Stomach (tissue), 9 donors: ENCODE results near the gene APCDD1L. TPM values are rescaled to one million over a fixed set of nuclear protein-coding genes. Genes with fewer than 3 reads are reported as not detected.

Source experiments
- DNase-seq, 2 donors: peaks; one replicate each; pipeline versions ENCODE4 v3.0.0 to v3.0.0-alpha.2; 2013 to 2019
- H3K27ac ChIP-seq, 5 donors: fragments of 200-600 bp in 4 of 5; sonication (generic) in 4 of 5; one replicate each; pipeline ENCODE4 v1.5.1; 2013 to 2019; ENCODE audit warnings: mild to moderate bottlenecking in 1 of 5, moderate library complexity in 1 of 5
- H3K27me3 ChIP-seq, 3 donors: fragments of 200-600 bp; sonication (generic); one replicate each; pipeline ENCODE4 v1.5.1; 2017 to 2019; ENCODE audit warnings: mixed run types in 1 of 3
- H3K36me3 ChIP-seq, 4 donors: fragments of 200-600 bp; sonication (generic); 1 replicate in 3 of 4; 2 replicates in 1 of 4; pipeline ENCODE4 v1.5.1; 2016 to 2019
- H3K4me1 ChIP-seq, 4 donors: fragments of 200-600 bp; sonication (generic); one replicate each; pipeline ENCODE4 v1.5.1; 2016 to 2019
- H3K4me3 ChIP-seq, 4 donors: fragments of 200-600 bp; sonication (generic) in 3 of 4; one replicate each; pipeline ENCODE4 v1.5.1; 2016 to 2019; ENCODE audit warnings: mild to moderate bottlenecking in 1 of 4
- H3K9me3 ChIP-seq, 4 donors: fragments of 200-600 bp; sonication (generic); one replicate each; pipeline ENCODE4 v1.5.1; 2016 to 2019
- CTCF ChIP-seq, 7 experiments: fragments of 450-650 bp in 4 of 7; fragments of 200-600 bp in 3 of 7; sonication (generic) in 3 of 7; IDR thresholded peaks; one replicate each; pipeline ENCODE4 v1.5.1; 2016 to 2019; ENCODE audit warnings: antibody characterized with exemption in 7 of 7, control low read depth in 2 of 7, mild to moderate bottlenecking in 1 of 7
- EP300 ChIP-seq: sonication (generic); formaldehyde crosslinking; IDR thresholded peaks from one replicate; pipeline ENCODE4 v1.6.1; 2017; ENCODE audit warnings: antibody characterized with exemption
- POLR2A ChIP-seq, 4 donors: fragments of 450-650 bp; IDR thresholded peaks; one replicate each; pipeline ENCODE4 v1.6.1; 2016; ENCODE audit warnings: antibody characterized with exemption in 4 of 4, control low read depth in 2 of 4, mild to moderate bottlenecking in 1 of 4, moderate library complexity in 1 of 4
- POLR2AphosphoS5 ChIP-seq, 3 donors: sonication (generic); formaldehyde crosslinking; IDR thresholded peaks; one replicate each; pipeline ENCODE4 v1.6.1; 2016; ENCODE audit warnings: antibody characterized with exemption in 3 of 3
- WGBS, 5 donors: extraction: QIAGEN DNeasy Blood & Tissue Kit in 3 of 5; methylation state at CpG; one replicate each; pipeline versions ENCODE4 v1.1.5 to v1.1.7; 2013 to 2018; 5-methylcytosine and 5-hydroxymethylcytosine counted together
- intact Hi-C: fragments of 100-400 bp; cut with DNase I; formaldehyde crosslinking; loops from one replicate; pipeline ENCODE4 v1.15.1; 2023; ENCODE audit warnings: low total_unique reads
- polyA plus RNA-seq, 3 donors: library from polyadenylated mRNA; stranded (reverse); fragments of 200-250 nt; gene quantifications; one replicate each; pipeline ENCODE4 v1.2.3, GENCODE V29; 2013
- total RNA-seq, 5 donors: library from RNA; depleted of rRNA; stranded (reverse); fragments of >200 nt; gene quantifications; one replicate each; pipeline versions ENCODE4 v1.1.0 to v1.2.3, GENCODE V29; 2014 to 2016
- donor health status: healthy with polysubstance abuse.
- donor health status: Bipolar disorder and iron deficiency.
- donor health status: healthy.

Gene APCDD1L
- total and polyA plus RNA-seq, 8 donors, result 0.12 to 2.0 (median 0.85) TPM; not detected in 4

- H3K9me3 ChIP-seq, result peaks cover 0 to 8% (median 2%) of the 10 kb centered on the region in 4 donors
- intact Hi-C loops, result no loop called here
- DNase-seq, result no peak
- H3K27ac ChIP-seq, result no peak overlapping the region
- 89 to 92% (median 91%) methylated on average over 14 of the region's 14 CpGs for WGBS, 5 donors
- no peak overlapping the region for H3K4me3 ChIP-seq
- no peaks in the 10 kb centered on the region for H3K36me3 ChIP-seq
- TF ChIP-seq EP300, result no peak
- TF ChIP-seq POLR2A (IDR thresholded peaks at IDR 0.05), result no peak
- no peak for TF ChIP-seq CTCF (IDR thresholded peaks at IDR 0.05)
- TF ChIP-seq POLR2AphosphoS5 (IDR thresholded peaks at IDR 0.05), result no peak
- H3K27me3 ChIP-seq, result no peaks in the 10 kb centered on the region
- H3K4me1 ChIP-seq, result no peaks in the 10 kb centered on the region
Measured at GRCh38 chr20:58457083-58457695, 58.0 kb downstream of the APCDD1L start.

GRCh38 chr20:58454460-58454859 is 60.7 kb downstream of the APCDD1L start:
- H3K27me3 ChIP-seq, result no peaks in the 10 kb centered on the region
- intact Hi-C loops, result no loop called here
- TF ChIP-seq POLR2A (IDR thresholded peaks at IDR 0.05) (no peak), POLR2AphosphoS5 (IDR thresholded peaks at IDR 0.05) (no peak), EP300 (no peak), CTCF (IDR thresholded peaks at IDR 0.05) (no peak)
- peaks cover 0 to 8% (median 2%) of the 10 kb centered on the region in 4 donors for H3K9me3 ChIP-seq
- H3K4me3 ChIP-seq, result no peak overlapping the region
- H3K36me3 ChIP-seq, result peaks cover 0 to 15% (median 7%) of the 10 kb centered on the region in 4 donors
- DNase-seq, result no peak
- no peak overlapping the region for H3K27ac ChIP-seq
- H3K4me1 ChIP-seq, result no peaks in the 10 kb centered on the region

- TF ChIP-seq POLR2A (IDR thresholded peaks at IDR 0.05), result no peak
- no peak for TF ChIP-seq EP300
- no peak for TF ChIP-seq CTCF (IDR thresholded peaks at IDR 0.05)
- no peak for TF ChIP-seq POLR2AphosphoS5 (IDR thresholded peaks at IDR 0.05)
- DNase-seq, result no peak
- Histone ChIP-seq H3K9me3 (peaks cover 0 to 8% (median 2%) of the 10 kb centered on the region in 4 donors), H3K4me3 (no peak overlapping the region), H3K27ac (no peak overlapping the region), H3K4me1 (no peaks in the 10 kb centered on the region), H3K36me3 (peaks cover 0 to 21% (median 10%) of the 10 kb centered on the region in 4 donors), H3K27me3 (no peaks in the 10 kb centered on the region)
- intact Hi-C loops, result no loop called here
- 67 to 87% (median 77%) methylated on average over 5 of the region's 5 CpGs for WGBS, 5 donors
Measured at GRCh38 chr20:58453391-58453790, 61.8 kb downstream of the APCDD1L start.

GRCh38 chr20:58452667-58453255 is 62.4 kb downstream of the APCDD1L start:
- intact Hi-C loops, result no loop called here
- H3K27ac ChIP-seq, result no peak overlapping the region
- TF ChIP-seq CTCF (IDR thresholded peaks at IDR 0.05) (no peak), POLR2A (IDR thresholded peaks at IDR 0.05) (no peak), POLR2AphosphoS5 (IDR thresholded peaks at IDR 0.05) (no peak), EP300 (no peak)
- peaks cover 0 to 8% (median 2%) of the 10 kb centered on the region in 4 donors for H3K9me3 ChIP-seq
- 43 to 60% (median 48%) methylated on average over 4 of the region's 4 CpGs for WGBS, 5 donors
- H3K4me3 ChIP-seq, result no peak overlapping the region
- H3K4me1 ChIP-seq, result no peaks in the 10 kb centered on the region
- peaks cover 0 to 25% (median 12%) of the 10 kb centered on the region in 4 donors for H3K36me3 ChIP-seq
- DNase-seq, result no peak
- H3K27me3 ChIP-seq, result no peaks in the 10 kb centered on the region
